ENCODE measurements around the gene ALX1.
"Not testable (repeated sequence)": the region's sequence is repeated elsewhere in the genome, so short reads cannot be mapped to it uniquely, and the experiment has no call there.

Gene ALX1

DNA sequence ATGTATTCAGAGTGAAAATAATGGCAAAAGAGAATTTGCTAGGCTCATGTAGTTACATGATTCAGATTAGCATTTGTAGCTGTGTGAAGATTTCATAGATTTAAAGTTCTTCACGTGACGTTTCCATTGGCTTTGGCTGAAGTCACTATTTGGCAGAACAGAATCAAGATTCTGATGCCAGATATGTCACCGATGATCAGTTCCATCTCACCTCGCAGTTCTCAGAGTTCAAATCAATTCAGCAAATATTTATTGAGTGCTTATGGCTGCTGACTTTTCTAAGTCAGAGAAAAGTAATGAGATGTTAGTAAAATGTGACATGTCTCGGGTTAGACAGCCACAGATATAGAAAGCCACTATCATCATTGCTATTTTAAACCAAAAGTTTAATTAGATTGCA lies 28.4 kb downstream of the ALX1 start:
- DNase-seq = no peak

GRCh38 chr12:85309125-85309566 lies 29.1 kb downstream of the ALX1 start:
- no peak for DNase-seq

DNA sequence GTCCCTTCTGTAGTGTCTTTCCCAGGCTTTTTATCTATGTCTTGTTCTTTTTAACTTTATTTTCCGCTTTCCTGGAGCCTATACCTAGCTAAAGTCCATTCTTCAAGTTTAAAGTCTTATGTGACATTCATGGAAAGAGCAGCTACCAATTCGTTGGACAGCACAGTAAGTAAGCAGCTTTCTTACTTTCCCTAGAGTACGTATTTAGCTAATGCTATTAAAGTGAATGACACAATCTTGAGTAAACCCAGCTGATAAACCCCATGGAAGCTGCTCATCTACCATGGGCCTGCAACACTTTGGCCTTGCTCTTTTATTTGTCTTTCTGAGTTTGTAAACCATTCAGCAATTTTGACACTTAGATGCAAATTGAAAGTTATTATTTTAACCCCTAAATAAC lies 30.0 kb downstream of the ALX1 start:
- no peak for DNase-seq

DNA sequence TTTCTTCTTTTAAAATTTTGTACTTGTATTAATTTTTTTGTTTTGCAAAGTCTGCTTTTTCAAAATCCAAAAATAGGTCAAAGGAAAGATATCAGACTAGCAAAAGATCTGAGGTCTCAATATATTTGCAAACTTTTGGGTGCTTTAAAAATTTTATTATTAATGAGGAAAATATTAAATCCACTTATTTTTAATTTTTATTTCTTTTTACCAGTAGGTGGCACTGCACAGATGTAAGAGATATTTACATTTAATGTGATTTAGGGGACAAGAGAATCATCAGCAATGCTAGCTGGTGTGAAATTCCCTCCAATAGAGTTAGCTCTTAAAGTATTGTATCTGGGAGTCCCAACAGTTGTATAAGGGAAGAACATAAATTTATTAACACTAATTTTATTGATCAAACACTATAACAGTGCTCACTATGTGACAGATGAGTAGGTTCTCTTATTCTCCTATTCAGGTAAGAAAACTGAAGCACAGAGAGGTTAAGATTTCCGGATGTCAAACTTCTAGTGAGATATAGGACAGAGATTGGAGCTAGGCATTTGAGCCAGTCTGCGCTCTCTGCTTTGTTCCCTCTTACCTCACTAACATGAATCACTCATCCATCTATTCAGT lies 30.5 kb downstream of the ALX1 start:
- no peak for DNase-seq

- not testable (repeated sequence) for DNase-seq
Observed at GRCh38 chr12:85317866-85318636, 38.0 kb downstream of the ALX1 start.

GRCh38 chr12:85322715-85323114 lies 42.7 kb downstream of the ALX1 start:
- no peak for DNase-seq

- no peak for DNase-seq
Observed at GRCh38 chr12:85325442-85325841, 45.4 kb downstream of the ALX1 start.

GRCh38 chr12:85329913-85330312 lies 49.9 kb downstream of the ALX1 start:
- no peak for DNase-seq

DNA sequence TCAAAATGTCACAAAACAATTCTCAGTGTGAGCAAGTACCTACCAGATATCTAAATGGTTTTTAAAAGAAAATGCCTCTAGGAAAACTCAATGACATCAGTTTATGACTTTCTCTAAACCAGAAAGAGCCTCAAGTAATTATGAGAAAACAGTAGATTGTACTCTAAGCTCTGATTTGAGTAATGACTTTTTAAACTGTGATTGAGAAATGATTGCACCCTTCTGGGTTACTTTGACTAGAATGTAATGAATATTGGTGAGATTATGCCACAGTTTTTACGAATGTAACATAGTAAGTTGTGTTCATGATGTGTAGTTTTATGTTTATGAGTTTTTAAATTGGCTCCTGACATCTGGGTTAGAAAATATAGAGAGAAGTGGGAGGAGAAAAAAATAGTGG lies 68.8 kb downstream of the ALX1 start:
- no peak for DNase-seq

DNA sequence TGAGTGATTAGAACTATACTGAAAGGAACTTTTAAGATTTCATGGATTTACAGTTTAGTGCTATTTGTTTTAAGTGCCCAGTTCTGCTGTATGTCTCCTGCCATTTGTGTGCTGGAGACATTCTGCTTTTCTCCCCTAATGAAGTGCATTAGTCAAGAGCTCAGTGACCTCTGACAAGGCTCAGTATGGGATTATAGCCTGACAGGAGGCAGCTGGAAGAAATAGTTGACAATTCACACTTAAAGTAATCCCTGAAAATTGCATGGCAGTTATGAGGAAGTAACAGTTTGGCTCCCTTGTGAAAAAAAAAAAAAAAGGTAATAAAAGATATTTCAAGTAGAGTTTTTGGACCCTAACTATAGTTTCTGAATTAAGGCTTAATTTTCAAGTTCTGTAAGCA lies 70.3 kb downstream of the ALX1 start:
- no peak for DNase-seq

All from activated CD4-positive, alpha-beta T cell treated with anti-CD3 and anti-CD28 coated beads for 4 hours (primary cell).